ENCODE results near the gene A2M. TPM values are rescaled to one million over a fixed set of nuclear protein-coding genes. Genes with fewer than 3 reads are reported as not detected.

A2M gene
- total and polyA plus RNA-seq, 9 donors = 233 to 347 (median 306) TPM

DNA sequence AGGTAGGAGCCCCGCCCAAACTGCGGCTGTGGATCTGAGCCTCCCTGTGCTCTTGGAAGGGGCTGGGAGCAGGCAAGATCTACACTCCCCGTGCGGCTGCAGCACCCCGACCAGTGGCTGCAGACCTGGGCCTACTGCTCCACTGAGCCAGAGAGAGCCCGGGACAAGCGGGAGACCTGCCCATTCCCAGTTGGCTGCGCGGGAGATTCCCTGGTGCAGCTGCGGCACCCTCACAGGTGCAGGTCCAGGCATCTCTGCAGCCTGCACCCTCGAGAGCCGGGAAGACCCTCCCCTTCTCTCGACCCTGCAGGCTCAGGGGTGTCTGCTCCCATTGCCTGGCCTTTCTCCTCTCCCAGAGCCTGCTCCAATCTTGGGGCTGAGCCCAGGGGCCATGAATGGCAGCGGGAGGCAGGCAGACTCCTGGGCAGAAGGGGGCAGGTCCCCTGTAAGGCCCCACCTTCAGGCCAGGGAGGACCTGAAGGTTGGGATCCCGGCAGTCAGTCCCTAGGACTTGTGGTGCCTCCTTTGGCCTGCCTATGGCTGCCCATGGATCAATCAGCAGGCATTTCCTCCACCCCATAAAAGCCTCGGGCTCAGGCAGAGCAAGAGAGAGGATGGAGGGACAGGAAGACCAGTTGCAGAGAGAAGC, 8.8 kb upstream of the A2M start:
- H3K4me3 ChIP-seq (ENCODE audit: low read length) = no peak overlapping the region
- H3K4me1 ChIP-seq (ENCODE audit: control insufficient read depth, insufficient read depth, low read length) = no peaks in the 10 kb centered on the region
- H3K27ac ChIP-seq (ENCODE audit: low read length) = no peak overlapping the region
- 91% methylated on average over 14 of the region's 16 CpGs for WGBS (ENCODE audit: insufficient coverage)
- no peaks in the 10 kb centered on the region for H3K27me3 ChIP-seq (ENCODE audit: control insufficient read depth, insufficient read depth, low read length)
- H3K9me3 ChIP-seq (replicated peaks; ENCODE audit: control insufficient read depth, low read depth, low read length) = peaks cover 5% of the 10 kb centered on the region
- no peaks in the 10 kb centered on the region for H3K36me3 ChIP-seq (ENCODE audit: control insufficient read depth, insufficient read depth, low read length)
- no peak for DNase-seq

DNA sequence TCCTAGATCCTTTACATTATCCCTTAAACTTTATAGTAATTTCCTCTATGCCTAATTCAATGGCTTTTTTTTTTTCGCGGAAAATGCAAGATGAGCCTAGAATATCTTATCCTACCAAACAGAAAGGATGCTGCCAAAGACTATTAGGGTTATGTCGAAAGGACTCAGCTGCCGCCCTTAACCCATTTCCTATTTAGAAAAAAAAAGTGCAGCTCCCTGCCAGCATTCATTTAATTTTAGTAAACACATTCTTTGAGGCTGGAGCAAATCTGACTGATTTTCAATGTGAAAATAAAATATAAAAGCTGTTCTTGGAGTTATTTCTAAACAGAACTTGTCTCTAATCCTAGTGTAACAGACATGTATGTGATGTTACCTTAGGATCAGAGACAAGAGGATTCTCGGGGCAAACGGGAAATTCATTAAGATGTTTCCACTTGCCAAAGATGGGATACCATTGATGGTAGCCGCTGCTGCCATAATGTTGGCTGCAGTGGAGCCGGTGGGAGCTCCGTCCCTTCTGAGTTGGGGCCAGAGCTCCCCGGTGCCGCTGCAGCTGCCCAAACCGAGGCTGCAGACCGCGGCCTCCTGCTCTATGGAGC, 8.2 kb upstream of the A2M start:
- no peaks in the 10 kb centered on the region for H3K36me3 ChIP-seq (ENCODE audit: control insufficient read depth, insufficient read depth, low read length)
- peak overlapping the region; percentile 25 for H3K27ac ChIP-seq (ENCODE audit: low read length)
- 83% methylated on average over 8 of the region's 14 CpGs for WGBS (ENCODE audit: insufficient coverage)
- H3K27me3 ChIP-seq (ENCODE audit: control insufficient read depth, insufficient read depth, low read length) = no peaks in the 10 kb centered on the region
- DNase-seq = no peak
- H3K4me1 ChIP-seq (ENCODE audit: control insufficient read depth, insufficient read depth, low read length) = no peaks in the 10 kb centered on the region
- H3K4me3 ChIP-seq (ENCODE audit: low read length) = no peak overlapping the region
- H3K9me3 ChIP-seq (replicated peaks; ENCODE audit: control insufficient read depth, low read depth, low read length) = peaks cover 5% of the 10 kb centered on the region

DNA sequence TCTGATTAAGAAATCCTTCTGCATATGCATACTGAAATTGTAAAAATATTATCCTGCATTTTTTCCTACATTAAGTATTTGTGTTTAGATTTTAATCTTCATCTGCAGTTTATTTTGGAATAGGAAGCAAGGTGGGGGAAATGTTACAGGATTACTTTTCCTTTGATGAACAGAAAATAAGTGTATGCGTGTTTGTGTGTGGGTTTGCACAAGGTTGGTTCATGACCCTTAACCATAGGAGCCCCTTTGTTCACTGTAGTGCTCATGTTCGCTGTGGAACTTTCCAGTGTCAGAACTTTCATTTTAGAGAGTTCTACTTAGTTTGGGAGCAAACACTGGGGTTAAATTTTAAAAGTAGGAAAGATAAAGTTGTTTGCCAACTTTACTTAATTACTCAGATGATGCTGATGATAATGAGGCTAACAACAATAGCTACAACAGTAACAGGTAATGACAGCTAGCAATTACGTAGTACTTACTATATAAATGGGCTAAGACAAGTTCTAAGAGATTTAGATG, 6.4 kb upstream of the A2M start:
- WGBS (ENCODE audit: insufficient coverage) = 71% methylated on average over 1 of the region's 3 CpGs
- no peak overlapping the region for H3K4me3 ChIP-seq (ENCODE audit: low read length)
- no peaks in the 10 kb centered on the region for H3K4me1 ChIP-seq (ENCODE audit: control insufficient read depth, insufficient read depth, low read length)
- H3K36me3 ChIP-seq (ENCODE audit: control insufficient read depth, insufficient read depth, low read length) = no peaks in the 10 kb centered on the region
- H3K27me3 ChIP-seq (ENCODE audit: control insufficient read depth, insufficient read depth, low read length) = no peaks in the 10 kb centered on the region
- H3K27ac ChIP-seq (ENCODE audit: low read length) = no peak overlapping the region
- H3K9me3 ChIP-seq (replicated peaks; ENCODE audit: control insufficient read depth, low read depth, low read length) = no peaks in the 10 kb centered on the region
- DNase-seq = no peak

DNA sequence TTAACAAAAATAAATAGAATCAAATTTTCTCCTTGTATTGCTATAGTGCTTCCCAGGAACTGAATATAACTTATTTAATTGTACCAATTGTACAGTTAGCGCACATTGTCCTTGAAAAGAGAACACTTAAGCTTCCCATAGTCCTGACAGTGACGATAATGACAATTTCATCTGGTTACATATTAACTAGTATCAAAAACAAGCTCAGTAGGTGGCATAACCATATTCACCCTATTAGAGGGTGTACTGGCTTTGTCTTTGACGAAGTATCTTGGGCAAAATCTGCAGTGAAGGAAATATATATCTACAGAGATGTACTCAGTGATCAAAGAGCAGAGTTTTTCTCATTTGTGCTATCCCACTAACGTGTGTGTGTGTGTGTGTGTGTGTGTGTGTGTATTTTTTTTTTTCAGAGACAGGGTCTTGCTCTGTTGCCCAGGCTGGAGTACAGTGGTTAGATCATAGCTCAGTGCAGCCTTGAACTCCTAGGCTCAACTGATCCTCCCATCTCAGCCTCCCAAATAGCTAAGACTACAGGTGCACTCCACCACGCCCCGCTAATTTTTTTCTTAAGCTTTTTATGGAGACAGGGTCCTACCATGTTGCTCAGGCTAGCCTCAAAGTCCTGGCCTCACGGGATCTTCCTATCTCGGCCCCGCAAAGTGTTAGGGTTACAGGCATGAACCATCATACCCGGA, 4.9 kb upstream of the A2M start:
- no peaks in the 10 kb centered on the region for H3K4me1 ChIP-seq (ENCODE audit: control insufficient read depth, insufficient read depth, low read length)
- H3K27me3 ChIP-seq (ENCODE audit: control insufficient read depth, insufficient read depth, low read length) = no peaks in the 10 kb centered on the region
- H3K9me3 ChIP-seq (replicated peaks; ENCODE audit: control insufficient read depth, low read depth, low read length) = no peaks in the 10 kb centered on the region
- H3K36me3 ChIP-seq (ENCODE audit: control insufficient read depth, insufficient read depth, low read length) = no peaks in the 10 kb centered on the region
- no CpG with 5 or more reads among the region's 10 CpGs for WGBS (ENCODE audit: insufficient coverage)
- no peak overlapping the region for H3K27ac ChIP-seq (ENCODE audit: low read length)
- H3K4me3 ChIP-seq (ENCODE audit: low read length) = no peak overlapping the region
- DNase-seq = no peak

DNA sequence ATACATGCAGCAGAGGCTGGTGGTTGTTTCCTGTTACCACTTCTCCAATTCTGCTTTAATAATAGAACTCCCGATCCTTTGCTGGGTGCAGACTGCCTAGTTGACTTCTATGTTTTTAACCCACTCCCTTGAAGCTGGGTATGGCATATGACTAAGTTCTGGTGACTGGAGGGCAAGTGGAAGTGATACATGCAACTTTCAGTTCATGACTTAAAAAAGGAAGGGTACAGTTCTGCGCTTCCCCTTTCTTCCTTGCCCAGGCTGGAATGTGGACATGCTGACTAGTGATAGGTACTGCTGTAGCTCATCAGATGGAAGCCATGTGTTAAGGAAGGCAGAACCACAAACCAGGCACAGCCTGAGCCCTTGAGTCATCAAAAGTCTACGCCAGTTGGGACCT, 2.4 kb upstream of the A2M start:
- peak; percentile 83 for DNase-seq
- Histone ChIP-seq H3K9me3 (replicated peaks; ENCODE audit: control insufficient read depth, low read depth, low read length) (no peaks in the 10 kb centered on the region), H3K36me3 (ENCODE audit: control insufficient read depth, insufficient read depth, low read length) (no peaks in the 10 kb centered on the region), H3K27ac (ENCODE audit: low read length) (peak overlapping the region; percentile 37), H3K4me3 (ENCODE audit: low read length) (no peak overlapping the region), H3K4me1 (ENCODE audit: control insufficient read depth, insufficient read depth, low read length) (no peaks in the 10 kb centered on the region), H3K27me3 (ENCODE audit: control insufficient read depth, insufficient read depth, low read length) (no peaks in the 10 kb centered on the region)
- WGBS (ENCODE audit: insufficient coverage) = 100% methylated on average over 1 of the region's 3 CpGs

DNA sequence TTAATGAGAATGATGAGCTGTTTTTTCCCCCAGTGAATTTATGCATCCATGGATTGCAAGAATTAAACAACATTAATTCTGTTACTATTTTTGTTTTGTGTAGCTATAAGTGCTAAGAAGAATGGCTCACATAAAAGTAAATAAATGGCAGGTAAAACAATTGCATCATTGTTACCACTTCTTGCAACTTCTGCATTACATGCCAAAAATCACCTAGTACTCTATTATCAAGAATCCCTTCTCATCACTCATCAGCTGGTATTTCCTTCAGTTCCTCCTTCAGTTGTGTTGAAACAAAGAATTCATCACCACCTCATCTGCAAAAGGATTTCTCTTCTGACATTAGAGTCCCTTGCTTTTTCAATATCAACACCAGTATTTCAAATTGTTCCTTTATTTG, 773 bp downstream of the A2M start:
- H3K27me3 ChIP-seq (ENCODE audit: control insufficient read depth, insufficient read depth, low read length) = no peaks in the 10 kb centered on the region
- H3K36me3 ChIP-seq (ENCODE audit: control insufficient read depth, insufficient read depth, low read length) = no peaks in the 10 kb centered on the region
- peak overlapping the region; percentile 74 for H3K27ac ChIP-seq (ENCODE audit: low read length)
- DNase-seq = no peak
- H3K9me3 ChIP-seq (replicated peaks; ENCODE audit: control insufficient read depth, low read depth, low read length) = no peaks in the 10 kb centered on the region
- peak overlapping the region; percentile 41 for H3K4me3 ChIP-seq (ENCODE audit: low read length)
- no peaks in the 10 kb centered on the region for H3K4me1 ChIP-seq (ENCODE audit: control insufficient read depth, insufficient read depth, low read length)

DNA sequence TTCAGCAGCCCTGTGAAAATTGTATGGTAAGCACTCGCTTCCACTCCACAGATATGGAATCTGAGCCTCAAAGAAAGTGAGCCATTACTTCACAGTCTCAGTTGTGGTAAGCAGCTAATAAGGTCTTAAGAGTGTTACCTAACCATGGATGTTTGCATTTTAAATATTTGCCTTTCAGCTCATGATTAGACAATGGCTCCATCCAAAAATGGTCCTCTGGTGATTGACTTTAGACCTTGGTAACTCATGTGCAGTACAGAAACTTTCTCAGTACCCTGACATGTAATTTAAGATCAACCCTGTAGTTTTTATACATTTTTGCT, 1.8 kb downstream of the A2M start:
- no peak for DNase-seq
- Histone ChIP-seq H3K27me3 (ENCODE audit: control insufficient read depth, insufficient read depth, low read length) (no peaks in the 10 kb centered on the region), H3K4me1 (ENCODE audit: control insufficient read depth, insufficient read depth, low read length) (no peaks in the 10 kb centered on the region), H3K36me3 (ENCODE audit: control insufficient read depth, insufficient read depth, low read length) (no peaks in the 10 kb centered on the region), H3K4me3 (ENCODE audit: low read length) (peak overlapping the region; percentile 32), H3K9me3 (replicated peaks; ENCODE audit: control insufficient read depth, low read depth, low read length) (no peaks in the 10 kb centered on the region), H3K27ac (ENCODE audit: low read length) (no peak overlapping the region)
- no CpG with 5 or more reads among the region's 1 CpG for WGBS (ENCODE audit: insufficient coverage)

DNA sequence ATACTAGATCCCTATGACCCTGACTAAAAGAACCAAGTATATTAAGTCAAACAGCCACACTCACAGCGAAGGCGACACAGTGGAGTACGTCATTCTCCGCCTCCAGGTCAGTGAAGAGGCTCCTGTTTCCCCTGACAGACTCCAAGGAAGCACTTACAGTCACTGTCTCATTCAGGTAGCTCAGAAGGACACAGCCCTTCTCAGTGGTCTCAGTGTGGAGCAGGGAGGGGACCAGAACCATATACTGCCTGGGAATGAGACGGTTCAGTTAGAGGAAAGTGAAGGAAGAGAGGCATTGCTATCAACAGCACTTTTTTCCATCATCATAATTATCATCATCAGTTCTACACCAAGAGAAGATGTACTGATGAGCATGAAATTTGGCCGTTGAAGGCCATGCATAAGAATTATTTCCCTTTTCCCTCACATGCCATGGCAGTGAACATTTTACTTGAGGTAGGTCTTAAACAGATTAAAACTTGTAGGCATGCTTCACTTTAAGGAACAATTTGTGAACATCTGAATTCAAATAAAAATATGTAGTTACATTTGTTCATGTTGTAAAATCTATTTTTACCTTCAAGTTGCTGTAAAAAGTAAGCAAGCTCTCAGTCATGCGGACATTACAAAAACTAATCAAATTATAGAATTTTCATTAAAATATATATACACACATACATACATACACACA, 2.3 kb downstream of the A2M start:
- WGBS (ENCODE audit: insufficient coverage) = no CpG with 5 or more reads among the region's 7 CpGs
- Histone ChIP-seq H3K27ac (ENCODE audit: low read length) (no peak overlapping the region), H3K36me3 (ENCODE audit: control insufficient read depth, insufficient read depth, low read length) (no peaks in the 10 kb centered on the region), H3K27me3 (ENCODE audit: control insufficient read depth, insufficient read depth, low read length) (no peaks in the 10 kb centered on the region), H3K4me3 (ENCODE audit: low read length) (peak overlapping the region; percentile 32), H3K9me3 (replicated peaks; ENCODE audit: control insufficient read depth, low read depth, low read length) (no peaks in the 10 kb centered on the region), H3K4me1 (ENCODE audit: control insufficient read depth, insufficient read depth, low read length) (no peaks in the 10 kb centered on the region)
- DNase-seq = no peak

DNA sequence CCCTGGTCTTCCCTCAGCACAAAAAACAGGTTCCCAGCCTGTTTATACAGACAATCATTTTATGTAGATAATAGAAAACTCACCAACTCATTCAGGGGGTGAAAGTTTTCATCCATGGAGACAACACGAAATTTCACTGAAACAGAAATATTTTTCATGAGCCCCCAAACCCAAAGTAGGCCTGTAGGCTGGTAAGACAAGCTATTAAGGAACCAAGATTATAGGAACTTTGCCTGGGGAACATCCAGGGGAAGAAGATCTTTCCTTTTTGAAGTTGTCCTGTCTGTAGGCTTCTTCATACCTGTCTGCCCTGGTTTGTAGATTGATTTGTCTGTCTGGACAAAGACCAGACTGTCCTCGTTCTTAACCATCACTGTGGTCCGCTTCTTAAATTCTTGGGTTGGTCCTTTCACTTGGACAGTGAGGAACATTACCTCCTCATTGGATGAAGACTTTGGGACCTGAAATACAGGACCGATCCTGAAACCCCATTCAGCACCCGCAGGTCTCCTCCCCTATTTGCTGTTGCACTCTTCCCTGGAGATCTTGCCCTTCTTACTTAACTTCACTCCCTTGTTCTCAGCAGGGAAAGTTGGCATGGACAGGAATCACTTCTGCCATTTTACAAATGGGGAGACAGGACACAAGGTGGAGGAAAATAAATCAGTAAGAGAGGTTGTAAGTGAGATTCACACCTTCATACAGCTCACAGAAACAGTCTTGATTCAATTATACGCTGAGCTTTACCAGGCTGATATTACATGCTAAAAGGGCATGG, 3.5 kb downstream of the A2M start:
- Histone ChIP-seq H3K27me3 (ENCODE audit: control insufficient read depth, insufficient read depth, low read length) (no peaks in the 10 kb centered on the region), H3K9me3 (replicated peaks; ENCODE audit: control insufficient read depth, low read depth, low read length) (no peaks in the 10 kb centered on the region), H3K36me3 (ENCODE audit: control insufficient read depth, insufficient read depth, low read length) (no peaks in the 10 kb centered on the region), H3K4me1 (ENCODE audit: control insufficient read depth, insufficient read depth, low read length) (no peaks in the 10 kb centered on the region), H3K27ac (ENCODE audit: low read length) (no peak overlapping the region), H3K4me3 (ENCODE audit: low read length) (no peak overlapping the region)
- 86% methylated on average over 4 of the region's 6 CpGs for WGBS (ENCODE audit: insufficient coverage)
- no peak for DNase-seq

DNA sequence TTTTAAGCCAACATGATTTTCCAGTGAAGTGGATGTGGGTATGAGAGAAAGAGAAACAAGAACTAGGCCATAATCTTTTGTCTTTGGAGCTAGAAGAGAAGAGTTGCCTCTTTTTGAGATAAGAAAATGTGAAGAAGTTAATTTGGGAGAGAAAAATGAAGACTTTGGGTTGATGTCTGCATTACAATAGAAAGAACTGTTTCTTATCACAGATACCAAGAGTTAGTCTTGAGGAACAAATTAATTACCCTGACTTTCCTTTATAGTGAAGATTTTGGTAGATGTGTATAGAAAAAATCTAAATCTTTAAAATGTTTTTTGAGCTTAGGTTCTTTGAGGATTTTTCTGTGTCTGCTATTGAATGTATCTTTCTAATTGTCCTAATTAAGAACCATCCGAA, 4.2 kb downstream of the A2M start:
- Histone ChIP-seq H3K4me3 (ENCODE audit: low read length) (no peak overlapping the region), H3K27me3 (ENCODE audit: control insufficient read depth, insufficient read depth, low read length) (no peaks in the 10 kb centered on the region), H3K27ac (ENCODE audit: low read length) (no peak overlapping the region), H3K9me3 (replicated peaks; ENCODE audit: control insufficient read depth, low read depth, low read length) (no peaks in the 10 kb centered on the region), H3K4me1 (ENCODE audit: control insufficient read depth, insufficient read depth, low read length) (no peaks in the 10 kb centered on the region), H3K36me3 (ENCODE audit: control insufficient read depth, insufficient read depth, low read length) (no peaks in the 10 kb centered on the region)
- DNase-seq = no peak
- no CpG with 5 or more reads among the region's 1 CpG for WGBS (ENCODE audit: insufficient coverage)
